ENCODE data around the gene ACYP1.

ACYP1 gene

DNA sequence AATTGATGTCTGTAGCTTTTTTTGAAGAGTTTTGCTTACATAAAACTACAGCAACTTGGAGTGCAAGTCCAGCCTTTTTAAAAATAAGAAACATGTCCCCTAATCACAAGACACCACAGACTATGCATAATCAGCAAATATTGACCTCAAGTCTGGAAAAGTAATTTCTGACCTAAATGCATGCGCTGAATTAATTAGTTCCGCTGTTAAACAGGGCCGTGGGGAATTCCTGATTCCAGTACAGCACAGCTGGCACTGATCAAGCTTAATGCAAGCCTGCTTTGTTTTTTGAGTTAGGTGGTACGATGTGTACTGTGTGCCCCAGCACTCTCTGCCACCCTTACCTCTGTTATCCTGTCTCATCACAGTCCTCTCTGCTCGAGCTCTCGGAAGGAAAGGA, 21.8 kb downstream of the ACYP1 start:
- in situ Hi-C loops (cut with MboI; ENCODE audit: low sequenced_read_pairs): no loop called here

DNA sequence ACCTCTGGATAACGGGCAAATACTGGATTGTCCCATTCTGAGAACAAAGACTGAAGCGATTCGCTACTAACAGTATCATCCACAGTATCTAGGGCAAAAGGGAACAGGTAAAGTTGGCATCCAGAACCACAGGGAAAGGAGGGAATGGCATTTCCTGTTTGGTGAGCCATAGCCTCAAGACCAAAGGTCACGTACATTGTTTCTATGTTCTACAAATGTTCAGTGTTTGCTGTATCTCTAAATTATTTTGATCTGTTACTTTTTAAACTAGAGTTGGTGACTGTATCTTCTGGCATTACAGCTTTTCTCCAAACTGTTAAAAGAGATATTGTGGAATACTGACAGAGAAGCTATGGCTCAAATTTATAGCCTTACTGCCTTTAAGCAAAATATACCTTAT, 22.2 kb downstream of the ACYP1 start:
- in situ Hi-C loops (cut with MboI; ENCODE audit: low sequenced_read_pairs): no loop called here

DNA sequence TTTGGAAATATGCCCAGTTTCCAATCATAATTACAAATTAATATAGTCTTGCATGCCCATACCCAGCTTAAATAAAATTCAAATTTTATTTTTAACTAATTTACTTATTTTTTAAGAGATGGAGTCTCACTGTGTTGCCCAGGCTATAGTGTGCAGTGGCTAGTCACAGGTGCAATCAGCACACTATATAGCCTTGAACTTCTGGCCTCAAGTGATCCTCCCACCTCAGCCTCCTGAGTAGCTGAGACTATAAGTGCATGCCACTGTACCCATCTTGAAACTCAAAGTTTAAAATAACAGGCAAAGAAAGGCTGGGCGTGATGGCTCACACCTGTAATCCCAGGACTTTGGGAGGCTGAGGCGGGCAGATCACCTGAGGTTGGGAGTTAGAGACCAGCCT, 22.9 kb downstream of the ACYP1 start:
- in situ Hi-C loops (cut with MboI; ENCODE audit: low sequenced_read_pairs): no loop called here

DNA sequence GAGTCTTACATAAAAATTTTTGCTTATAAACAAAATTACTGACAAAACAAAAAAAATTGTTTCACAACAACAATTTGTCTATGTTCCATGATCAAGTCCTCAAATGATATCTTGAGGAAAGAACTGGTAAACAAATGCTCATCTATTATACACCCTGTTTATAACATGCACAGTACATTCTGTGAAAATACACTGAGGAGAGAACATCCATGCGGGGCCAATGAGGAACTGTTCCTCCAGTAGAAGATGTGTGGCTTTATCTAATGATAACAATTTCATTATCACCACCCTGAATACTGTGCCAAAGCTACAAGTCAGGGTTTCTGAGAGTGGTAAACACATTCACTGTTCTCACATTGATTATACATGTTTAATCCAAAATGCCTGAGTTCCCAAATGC, 23.3 kb downstream of the ACYP1 start:
- in situ Hi-C loops (cut with MboI; ENCODE audit: low sequenced_read_pairs): no loop called here

DNA sequence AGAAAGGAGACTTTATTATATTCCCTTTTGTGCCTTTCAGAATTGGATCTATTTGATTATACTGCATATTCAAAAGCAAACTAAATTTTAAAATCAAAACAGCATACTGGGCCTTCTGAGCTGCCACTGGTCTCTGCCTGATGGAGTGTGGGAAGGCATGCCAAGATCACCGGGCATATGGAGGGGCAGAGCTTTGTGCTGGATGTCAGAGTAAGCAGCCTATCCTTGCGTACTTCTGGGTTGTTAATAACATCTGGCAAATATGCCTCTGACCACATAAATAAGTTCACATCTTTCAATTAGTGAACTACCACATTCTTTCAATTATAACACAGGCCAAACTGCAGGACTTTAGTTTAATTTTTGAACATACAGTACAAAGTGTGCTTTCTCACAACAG, 30.9 kb downstream of the ACYP1 start:
- in situ Hi-C loops (cut with MboI; ENCODE audit: low sequenced_read_pairs): no loop called here

DNA sequence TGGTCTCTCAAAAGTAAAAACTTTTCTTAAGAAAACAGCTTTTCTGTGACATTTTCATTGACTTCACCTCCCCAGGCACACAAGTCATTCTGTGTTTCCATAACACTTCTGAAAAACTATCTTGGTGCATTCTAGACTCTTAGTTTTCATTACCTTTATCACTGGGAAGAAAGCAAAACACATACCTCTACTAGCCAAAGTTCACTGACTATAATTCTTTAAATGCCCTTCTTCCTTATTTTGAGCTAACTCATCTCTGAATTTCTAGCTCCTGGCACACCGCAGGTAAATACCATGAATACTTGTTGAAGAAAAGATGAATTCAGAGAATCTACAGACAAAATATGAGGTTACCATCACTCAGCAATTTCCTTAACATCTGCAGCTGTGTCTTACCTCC, 33.7 kb downstream of the ACYP1 start:
- in situ Hi-C loops (cut with MboI; ENCODE audit: low sequenced_read_pairs): no loop called here

DNA sequence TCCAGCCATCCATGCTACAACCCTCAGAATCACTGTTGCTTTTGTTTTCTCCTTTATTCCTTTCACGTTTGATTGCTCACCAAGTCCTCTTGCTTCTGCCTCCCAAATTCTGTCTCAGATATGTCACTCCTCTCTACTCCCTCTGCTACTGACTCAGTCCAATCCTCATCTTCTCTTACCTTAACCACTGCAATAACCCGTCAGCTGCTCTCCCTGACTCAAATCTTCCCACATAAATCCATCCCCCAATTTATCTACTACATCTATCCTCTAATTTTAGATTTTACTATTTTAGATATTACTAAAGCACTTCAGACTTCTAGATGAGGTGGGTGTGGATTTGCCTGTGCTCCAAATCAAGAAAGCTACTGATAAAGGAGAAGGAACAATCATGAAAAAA, 37.9 kb downstream of the ACYP1 start:
- in situ Hi-C loops (cut with MboI; ENCODE audit: low sequenced_read_pairs): no loop called here

DNA sequence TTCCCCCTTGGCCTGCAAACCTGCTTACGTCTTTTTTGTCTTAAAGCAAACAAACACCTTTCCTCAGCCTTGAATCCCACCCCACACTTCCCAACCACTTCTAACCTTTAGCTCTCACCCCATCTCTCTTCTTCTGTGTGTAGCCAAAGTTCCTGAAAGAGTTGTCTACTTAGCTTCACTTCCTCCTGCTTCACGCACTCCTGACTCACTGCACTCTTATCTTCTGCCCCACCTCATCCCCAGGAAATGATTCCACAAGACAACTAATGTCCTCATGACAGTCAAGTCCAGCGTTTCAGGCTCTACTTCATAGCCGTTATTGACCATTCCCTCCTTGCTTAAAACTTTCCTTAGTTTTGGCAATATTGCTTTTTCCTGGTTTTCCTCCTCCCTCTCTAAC, 38.7 kb downstream of the ACYP1 start:
- in situ Hi-C loops (cut with MboI; ENCODE audit: low sequenced_read_pairs): no loop called here

DNA sequence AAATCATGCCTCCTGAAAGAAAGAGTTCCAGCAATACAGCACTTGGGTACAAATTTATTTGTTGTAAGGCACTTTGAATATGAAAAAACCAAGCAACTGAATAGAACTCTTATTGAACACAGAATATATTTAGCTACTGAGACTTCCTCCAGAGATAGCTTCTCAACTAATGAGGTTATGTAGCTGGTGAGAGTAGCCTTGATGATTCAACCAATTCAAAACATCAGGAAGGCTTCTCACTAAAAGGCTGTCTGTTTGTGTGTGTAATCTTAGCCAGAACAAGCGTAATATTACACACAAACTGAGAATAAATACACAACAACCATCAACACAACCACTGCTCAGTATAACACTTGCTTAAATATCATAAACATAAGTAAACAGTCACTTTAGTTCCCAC, 40.7 kb downstream of the ACYP1 start:
- in situ Hi-C loops (cut with MboI; ENCODE audit: low sequenced_read_pairs): no loop called here

DNA sequence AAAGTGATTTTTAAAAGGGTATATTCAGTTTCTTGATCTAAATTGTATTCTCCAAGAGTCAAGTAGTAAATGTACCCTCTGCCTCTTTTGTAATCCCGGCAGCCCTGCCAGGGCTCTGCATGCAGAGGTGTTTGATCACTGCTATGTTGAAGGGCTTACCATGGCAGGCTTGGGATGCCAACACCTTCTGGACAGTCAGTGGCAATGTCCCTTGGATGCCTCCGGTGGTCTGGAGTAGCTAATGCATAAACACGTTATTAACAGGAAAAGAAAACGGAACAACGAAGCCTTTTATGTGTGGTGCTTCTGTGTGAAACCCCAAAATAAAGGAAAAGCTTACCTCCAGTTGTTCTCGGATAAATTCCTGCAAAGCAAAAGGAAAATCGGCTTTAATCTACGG, 41.2 kb downstream of the ACYP1 start:
- in situ Hi-C loops (cut with MboI; ENCODE audit: low sequenced_read_pairs): no loop called here

DNA sequence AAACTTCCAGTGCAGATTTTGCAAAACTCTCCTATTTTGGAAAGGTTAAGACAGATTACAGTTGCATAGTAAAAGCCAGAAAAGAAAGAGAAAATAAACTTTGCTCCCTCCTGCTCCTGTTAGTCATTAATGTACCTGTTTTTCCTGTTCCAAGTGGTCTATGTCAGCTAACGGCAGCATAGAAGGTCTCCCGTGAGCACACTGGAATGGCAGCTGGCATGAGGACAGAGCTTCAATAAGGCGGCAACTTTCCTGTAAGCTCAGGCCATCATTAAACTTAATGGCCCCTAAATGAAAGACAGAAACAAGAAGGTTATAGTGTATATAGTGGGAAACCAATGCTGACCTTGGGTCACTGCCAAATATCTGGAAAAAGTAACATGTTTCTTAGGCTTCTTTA, 45.1 kb downstream of the ACYP1 start:
- in situ Hi-C loops (cut with MboI; ENCODE audit: low sequenced_read_pairs): no loop called here

DNA sequence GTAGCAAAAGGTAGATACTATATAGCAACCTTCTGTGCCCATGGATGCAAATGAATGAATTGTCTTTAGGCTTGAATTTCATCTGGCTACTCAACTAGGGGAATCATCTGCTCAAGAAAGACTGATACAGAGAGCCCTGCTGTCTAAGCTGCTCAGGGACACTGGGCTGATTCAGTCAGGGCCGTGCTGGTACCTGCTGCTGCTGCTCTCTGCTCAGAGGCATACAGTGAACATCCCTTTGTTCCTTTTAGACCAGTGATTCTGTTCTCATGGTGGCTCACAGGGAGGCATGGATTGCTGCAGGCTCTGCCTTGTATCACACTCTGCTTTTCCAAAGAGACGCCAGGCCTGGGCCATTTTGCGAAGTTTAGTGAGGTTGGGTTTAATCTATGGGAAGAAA, 47.0 kb downstream of the ACYP1 start:
- in situ Hi-C loops (cut with MboI; ENCODE audit: low sequenced_read_pairs): no loop called here

DNA sequence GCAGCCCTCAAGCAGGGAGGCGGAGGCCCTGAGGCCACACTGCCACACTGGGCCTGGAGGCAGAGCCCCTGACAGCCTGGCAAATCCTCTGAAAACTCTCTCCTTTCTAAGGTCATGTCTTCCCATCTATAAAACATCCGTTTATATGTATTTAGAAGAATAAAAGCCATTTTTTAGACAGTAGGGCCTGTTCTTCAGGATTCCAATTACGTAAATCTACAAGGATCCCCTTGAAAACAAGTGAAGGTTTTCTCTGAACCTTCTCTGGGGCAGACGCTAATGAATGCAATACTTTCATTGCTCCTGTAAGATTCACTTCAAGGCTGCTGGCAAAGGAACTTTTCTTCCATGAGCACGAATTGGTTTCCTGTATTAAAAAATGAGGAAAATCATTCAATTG, 48.3 kb downstream of the ACYP1 start:
- in situ Hi-C loops (cut with MboI; ENCODE audit: low sequenced_read_pairs): no loop called here

DNA sequence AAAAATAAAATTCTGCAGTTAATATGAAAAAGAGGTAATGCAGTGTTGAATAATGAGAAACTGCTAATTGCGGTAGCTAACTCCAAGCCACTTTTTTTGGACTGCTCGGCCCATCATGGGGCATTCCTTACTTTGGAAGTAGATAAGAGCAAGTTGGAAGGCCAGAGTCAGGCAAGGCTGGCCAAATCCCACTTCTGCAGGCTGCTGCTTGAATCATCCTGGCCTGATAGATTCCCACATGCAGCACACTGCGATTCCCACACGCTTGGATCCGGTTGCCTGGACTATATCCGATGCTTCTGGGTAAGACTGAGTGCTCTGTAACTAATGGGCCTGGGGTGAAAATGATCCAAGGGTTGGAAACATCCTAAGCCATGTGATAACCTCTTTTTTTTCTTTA, 50.5 kb downstream of the ACYP1 start:
- in situ Hi-C loops (cut with MboI; ENCODE audit: low sequenced_read_pairs): no loop called here

DNA sequence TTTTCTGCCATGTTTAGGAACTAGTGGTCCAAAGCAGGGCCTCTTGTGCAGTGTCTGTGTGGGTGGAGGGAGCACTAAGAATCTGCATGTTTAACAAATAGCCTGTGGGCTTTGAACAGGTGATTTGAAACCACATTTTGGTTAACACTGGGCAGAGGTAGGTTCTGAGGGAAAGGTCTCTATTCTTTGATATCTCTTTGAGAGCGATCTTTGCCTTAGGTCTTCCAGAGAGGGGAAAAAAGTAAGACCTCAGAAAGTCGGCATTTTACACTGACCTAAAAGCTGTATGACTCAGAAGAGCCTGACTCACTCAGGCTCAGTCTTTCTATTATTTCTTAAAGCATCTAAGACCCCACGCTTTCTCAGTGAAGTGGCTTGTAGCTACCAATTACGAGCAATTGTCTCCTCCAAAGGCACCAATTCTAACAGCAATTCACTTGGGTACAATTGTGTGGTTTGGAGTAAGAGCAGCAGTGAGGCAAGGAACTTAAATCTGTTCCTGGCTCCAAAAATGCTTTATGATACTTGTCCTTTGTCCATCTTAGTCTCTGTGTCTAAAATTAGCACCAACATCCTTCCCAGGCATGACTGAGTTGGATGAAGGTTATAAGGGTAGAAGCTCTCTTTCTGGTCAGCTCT, 52.3 kb downstream of the ACYP1 start:
- in situ Hi-C loops (cut with MboI; ENCODE audit: low sequenced_read_pairs): no loop called here

DNA sequence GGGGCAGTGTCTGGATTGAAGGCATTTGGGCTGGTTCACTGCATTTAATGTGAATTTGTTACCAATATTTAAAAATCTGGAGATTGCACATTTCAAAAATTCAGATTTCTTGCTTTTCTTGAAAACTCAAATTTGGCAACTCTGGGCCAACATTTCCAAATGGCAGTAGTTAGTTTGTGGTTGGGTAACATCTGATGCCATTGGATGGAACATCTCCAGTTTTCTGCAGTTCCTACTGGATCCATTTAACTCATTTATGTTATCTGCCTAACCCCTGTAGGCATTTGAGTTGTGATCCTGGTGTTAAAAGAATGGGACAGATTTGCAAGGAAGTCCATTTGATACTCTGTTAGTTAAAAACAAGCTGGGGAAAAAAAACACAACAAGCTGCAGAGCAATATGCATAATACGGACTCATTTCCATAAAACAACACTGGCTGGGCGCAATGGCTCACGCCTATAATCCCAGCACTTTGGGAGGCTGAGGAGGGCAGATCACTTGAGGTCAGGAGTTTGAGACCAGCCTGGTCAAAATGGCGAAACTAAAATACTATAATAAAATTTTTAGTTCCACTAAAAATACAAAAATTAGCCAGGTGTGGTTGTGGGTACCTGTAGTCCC, 53.2 kb downstream of the ACYP1 start:
- in situ Hi-C loops (cut with MboI; ENCODE audit: low sequenced_read_pairs): no loop called here

DNA sequence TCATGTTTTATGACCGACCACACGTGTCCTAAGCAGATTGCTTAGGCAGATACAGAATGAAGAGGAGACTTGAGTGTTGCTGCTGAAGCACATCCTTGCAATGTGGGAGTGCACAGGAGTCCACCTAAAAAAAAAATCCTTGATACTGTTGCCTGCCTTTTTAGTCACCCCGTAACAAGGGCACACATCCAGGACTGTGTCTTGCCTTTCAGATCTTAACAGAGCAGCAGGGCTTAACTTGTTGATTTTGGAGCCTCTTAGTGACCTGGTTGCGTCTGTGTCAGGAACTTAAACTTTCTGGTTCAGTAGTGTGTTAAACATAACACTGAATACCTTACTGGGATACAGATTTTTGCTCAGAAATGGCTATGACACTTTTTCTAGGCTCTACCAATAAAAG, 54.6 kb downstream of the ACYP1 start:
- in situ Hi-C loops (cut with MboI; ENCODE audit: low sequenced_read_pairs): no loop called here

DNA sequence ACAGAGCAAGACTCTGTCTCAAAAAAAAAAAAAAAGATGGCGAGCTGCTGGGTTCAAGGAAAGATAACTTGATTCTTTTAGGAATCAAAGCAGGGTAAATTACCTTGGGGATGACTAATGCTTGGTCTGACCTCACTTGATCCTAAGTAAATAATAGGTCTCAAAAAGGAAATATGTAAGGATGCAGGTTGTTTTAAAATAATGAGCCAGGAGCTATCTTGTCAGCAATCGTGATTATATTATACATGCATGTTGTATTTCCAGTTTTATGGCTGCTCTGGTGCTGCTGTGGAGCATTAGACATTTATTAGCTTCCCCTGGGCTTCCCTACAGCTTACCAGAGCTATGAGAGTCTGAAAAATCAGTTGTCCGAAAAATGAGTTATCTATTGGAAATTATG, 58.5 kb downstream of the ACYP1 start:
- in situ Hi-C loops (cut with MboI; ENCODE audit: low sequenced_read_pairs): no loop called here

DNA sequence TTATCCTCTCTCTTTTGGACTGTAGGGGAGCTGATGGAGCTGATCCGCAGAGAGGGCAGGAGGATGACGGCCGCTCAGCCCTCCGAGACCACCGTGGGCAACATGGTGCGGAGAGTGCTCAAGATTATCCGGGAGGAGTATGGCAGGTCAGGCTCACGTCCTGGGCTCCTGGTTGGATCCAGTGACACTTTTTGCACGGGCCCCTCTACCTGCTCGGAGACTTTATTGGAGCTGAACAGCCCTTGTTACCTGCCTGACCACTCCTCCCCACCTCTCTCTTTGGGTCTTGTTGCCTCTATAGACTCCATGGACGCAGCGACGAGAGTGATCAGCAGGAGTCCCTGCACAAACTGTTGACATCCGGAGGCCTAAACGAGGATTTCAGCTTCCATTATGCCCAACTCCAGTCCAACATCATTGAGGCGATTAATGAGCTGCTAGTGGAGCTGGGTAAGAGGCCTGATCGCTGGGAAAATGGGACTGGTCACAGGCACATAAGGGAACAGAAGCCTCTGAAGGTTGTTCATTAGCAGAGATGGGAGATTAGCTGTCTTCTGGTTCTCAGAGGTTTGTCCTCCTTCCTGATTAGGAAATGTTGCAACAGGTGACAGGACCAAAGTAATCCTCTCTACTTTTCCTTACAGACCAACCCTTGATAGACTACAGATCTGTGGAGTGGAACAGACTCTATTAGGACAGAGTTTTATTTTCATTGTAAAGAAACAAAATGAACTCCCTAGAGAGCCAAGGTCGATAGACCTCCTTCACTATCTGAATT, 60.4 kb downstream of the ACYP1 start:
- in situ Hi-C loops (cut with MboI; ENCODE audit: low sequenced_read_pairs): no loop called here

All from HL-60/S4 treated with phorbol 12-myristate 13-acetate at 8.2 ng/mL for 4 days and 3 days (cell line).